ENCODE results near the gene SEH1L. TPM values are rescaled to one million over a fixed set of nuclear protein-coding genes. Genes with fewer than 3 reads are reported as not detected.
"Not testable (repeated sequence)": the region's sequence is repeated elsewhere in the genome, so short reads cannot be mapped to it uniquely, and the experiment has no call there.

Gene SEH1L
- total RNA-seq, 1 donor from 2014 or later = 17.3 TPM

DNA sequence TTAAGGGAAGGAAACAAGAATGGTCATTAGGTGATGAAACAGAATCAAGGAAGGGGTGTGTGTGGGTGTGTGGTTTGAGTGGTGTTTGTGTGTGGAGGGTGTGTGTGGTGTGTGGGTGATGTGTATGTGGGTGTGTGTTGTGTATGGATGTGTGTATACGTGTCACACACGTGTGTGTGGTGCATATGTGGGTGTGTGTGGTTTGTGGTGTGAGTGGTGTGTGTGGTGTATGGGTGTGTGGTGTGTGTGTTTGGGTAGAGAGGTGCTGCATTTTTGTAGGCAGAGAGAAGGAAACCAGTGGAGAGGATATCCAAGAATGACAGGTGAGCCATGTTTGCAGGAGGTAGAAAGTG, 42.3 kb downstream of the SEH1L start:
- ATAC-seq (no peak), DNase-seq (no peak)
- intact Hi-C loops (cut with micrococcal nuclease) = no loop called here

DNA sequence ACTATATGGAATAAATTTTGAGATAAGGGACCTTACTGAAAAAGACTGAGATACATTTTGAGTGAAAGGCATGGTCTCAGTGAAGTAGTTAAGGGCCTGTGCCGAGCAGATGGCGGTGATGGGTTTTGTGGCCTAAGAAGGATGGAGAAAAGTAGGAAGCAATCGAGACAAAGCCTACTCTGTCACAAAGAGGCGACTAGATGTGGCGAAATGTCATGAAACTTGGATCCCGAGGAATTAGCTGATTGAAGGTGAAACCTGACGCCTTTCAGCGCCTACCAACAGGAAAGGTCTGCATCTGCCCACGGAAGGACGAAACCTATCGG, 42.8 kb downstream of the SEH1L start:
- intact Hi-C loops (cut with micrococcal nuclease) = no loop called here
- no peak for DNase-seq
- peak; percentile 1 for ATAC-seq

DNA sequence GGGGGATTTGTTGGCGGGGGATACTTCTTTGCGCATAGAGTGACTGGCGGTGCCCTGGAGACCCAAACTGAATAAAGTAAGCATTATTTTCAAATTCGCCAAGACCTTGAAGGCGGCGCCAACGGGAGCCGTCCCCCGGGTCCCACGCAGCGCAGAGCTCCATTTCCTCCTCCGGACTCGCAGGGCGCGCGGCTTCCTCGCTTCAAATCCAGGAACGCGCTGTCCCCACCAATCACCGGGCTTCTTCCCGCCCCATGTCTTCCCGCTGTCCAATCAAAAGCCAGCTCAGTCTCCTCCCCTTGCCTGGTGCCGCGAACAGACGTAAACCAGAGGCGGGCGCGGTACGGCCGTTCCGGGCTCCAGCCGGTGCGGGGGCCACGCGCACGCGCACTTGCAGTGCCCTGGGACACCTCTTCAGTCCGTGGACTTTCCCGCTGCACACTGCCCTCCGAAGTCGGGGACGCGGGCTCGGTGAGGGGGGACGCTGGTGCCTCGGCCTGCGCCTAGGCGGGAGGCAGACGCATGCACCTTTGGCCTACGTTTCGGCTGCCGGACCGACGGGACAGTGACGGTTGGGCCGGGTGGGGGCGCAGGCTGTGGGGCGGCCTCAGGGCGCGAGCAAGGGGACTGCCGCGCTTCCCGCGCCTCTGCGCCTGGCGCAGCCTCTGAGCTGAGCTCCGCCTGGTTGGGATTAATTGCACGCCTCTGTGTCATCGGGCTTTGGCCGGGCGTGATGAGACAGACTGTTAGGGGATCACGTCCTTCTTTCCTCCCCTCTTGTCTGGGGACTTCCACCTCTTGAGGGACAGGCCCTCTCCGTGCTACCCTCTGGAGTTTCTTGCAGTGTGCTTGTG, 43.4 kb downstream of the SEH1L start, which contains the start of gene CEP192:
CEP192 (plus strand) TSS at position 396 of the 854 bp plus-strand sequence. CDS start 8,063 bp downstream, outside the sequence.
- intact Hi-C loops (cut with micrococcal nuclease) = no loop called here
- DNase-seq (peak; percentile 98), ATAC-seq (peak; percentile 98)

DNA sequence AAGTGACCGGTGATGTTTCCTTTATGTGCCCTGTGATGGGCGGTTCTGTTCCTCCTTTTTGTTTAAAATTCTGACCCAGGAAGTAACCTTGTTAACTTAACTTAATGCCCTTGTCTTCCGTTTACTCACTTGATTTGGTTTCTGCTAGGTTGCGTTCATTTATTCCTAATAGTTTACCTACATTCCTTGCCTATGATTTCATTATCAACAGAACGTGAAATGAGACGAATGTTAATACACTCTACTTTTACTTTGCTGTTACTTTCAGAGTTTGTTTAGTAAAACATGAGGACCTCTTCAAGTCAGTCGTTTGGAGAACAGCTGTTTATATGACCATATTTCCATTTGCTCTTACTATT, 44.0 kb downstream of the SEH1L start:
- intact Hi-C loops (cut with micrococcal nuclease) = no loop called here
- ATAC-seq (no peak), DNase-seq (no peak)

DNA sequence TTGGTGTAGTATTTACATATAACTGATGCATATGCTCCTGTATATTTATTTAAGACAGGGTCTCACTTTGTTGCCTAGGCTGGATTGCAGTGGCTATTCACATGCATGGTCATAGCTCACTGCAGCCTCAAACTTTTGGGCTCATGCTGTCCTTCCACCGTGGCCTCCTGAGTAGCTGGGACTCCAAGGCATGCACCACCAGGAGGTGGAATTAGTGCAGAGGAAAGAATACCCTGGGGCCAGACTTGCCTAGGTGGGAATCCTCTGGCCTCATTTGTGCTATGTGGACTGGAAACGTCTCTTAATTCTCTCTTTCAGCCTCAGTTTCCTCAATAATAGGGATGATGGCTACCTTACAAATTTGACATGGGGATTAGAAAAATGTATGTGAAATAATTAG, 45.6 kb downstream of the SEH1L start:
- ATAC-seq = no peak
- DNase-seq = no peak
- intact Hi-C loops (cut with micrococcal nuclease) = no loop called here

DNA sequence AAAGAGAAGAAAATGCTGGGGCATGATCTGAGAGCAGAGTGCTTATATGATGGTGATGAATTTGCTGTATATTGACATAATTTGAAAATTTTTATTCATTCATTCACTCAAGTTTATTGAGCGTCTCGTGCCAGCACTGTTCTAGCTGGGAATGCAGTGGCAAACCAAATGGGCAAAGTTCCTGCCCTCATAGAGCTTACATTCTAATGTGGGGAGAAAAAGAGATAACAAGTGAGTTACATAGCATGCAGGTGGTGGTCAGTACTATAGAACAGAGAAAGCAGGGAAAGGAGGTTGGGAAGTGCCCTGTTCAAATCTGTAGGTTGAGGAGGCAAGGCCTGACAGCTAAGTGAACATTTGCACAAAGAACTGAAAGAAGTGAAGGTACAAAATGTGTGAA, 47.6 kb downstream of the SEH1L start:
- intact Hi-C loops (cut with micrococcal nuclease) = no loop called here
- ATAC-seq (no peak), DNase-seq (no peak)

DNA sequence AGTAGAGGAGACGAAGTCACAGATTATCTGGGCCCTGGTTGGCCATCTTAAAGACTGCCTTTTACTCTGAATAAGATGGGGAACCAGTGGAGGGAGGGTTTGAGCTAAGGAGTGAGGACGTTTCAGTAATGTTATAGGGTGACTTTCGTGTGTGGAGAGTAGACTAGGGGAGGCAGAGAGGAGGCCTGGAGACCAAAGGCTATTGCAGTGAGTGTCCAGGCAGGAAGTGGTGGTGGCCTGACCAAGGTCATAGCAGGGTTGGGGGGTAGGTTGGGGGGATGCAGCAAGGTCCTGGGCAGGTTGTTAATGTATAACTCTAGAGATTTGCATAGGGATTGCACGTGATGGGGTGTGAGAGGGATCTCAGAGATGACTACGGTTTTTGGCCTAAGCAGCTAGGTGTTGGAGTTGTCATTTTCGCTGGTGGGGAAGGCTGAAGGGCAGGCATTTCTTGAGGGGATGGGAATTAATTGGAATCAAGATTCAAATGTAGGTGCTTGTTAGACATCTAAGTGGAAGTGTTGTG, 48.2 kb downstream of the SEH1L start:
- intact Hi-C loops (cut with micrococcal nuclease) = no loop called here
- no peak for DNase-seq
- no peak for ATAC-seq

DNA sequence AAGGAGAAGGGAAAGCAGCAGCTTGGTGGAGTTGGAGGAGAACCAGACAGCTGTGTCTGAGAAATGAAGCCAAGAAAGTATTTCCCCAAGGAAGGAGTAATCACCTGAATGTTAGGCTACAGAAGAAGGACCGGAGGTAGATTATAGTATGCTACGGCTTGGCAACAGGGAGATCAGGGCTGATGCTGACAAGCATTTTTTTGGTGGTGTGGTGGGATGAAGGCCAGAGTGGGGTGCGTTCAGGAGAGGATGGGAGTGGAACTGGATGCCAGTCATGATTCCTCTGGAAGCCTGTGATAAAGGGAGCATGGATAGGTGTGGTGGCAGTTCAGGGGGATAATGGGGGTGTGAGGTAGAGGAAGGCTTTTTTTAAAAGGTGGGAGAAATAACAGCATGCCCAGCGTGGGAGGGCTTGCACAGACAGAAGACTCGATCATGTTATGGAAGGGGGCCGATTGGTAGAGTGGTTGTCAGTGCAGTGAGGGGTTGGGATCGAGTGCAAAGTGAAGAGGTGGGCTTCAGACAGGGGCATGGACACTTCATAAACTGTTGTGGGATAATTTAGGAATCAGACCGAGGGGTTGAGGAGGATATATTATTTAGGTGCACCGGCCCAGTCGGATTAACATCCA, 49.0 kb downstream of the SEH1L start:
- DNase-seq = no peak
- intact Hi-C loops (cut with micrococcal nuclease) = no loop called here
- no peak for ATAC-seq

DNA sequence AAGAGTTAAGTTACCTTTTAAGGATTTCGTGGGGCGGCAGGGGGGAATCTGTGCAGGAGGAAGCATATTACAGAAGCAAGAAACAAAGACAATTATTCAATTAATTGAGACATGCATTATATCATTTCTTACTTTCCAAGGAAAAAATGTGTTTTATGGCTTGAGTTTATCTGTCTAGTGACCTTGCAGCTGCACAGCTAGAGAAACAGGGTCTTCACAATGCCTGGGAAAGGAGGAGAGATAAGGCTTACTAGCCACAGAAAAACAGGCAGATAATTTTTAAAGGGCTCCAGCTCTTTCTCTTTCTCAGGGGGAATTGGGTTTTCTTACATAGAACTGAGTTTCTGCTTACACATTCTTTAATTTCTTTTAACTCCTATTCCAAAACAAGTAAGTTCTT, 49.5 kb downstream of the SEH1L start:
- ATAC-seq; intact Hi-C loops (cut with micrococcal nuclease); DNase-seq: not testable (repeated sequence)

DNA sequence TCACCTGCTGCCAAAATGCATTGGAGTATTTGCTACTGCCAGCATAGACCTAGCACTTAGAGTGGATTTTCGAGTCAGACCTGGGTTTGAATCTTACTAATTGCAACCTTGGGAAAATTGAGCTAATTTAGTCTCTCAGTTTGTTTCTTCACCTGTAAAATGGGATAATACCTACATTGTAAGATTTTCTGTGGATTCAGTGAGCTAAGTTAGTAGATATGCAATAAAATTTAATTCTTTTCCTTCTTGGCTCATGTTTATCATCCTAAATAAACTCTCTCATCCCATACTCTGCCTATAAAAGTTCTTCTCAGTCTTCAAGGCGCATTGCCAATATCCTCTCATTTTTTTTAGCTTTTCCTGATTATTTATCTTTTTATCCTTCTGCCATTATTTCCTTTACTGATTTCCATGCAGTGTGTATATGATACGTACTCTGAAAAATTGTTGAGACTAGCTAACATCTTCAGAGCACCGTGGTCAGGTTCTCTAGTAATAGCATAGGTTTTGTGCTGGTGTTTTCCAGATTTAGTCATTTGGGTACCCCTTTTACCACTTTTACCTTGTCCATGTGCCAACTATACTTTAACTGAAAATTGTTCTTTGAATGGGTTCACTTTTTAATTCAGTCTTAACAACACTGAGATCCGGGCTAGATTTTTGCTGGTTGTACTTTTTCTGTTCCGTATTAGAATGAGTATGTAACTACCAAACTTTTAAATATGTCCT, 50.7 kb downstream of the SEH1L start:
- no peak for DNase-seq
- ATAC-seq = no peak
- intact Hi-C loops (cut with micrococcal nuclease) = no loop called here

DNA sequence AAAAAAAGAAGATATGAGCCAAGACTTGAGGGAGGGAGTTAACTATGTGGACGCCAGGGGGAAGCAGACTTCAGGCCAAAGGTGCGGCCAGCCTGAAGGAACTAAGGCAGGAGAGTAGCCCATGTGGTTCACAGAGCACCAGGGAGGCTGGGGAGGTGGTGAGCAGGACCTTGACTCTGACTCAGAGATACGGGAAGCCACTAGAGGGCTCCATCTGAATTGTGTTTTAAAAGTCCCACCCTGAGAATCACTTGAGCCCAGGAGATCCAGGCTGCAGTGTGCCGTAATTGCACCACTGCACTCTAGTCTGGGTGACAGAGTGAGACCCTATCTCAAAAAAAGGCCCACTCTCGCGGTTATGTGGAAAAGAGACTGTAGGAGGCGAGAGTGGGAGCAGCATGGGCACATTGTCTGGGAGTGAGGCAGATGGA, 55.7 kb downstream of the SEH1L start:
- DNase-seq (no peak), ATAC-seq (peak; percentile 87)
- intact Hi-C loops (cut with micrococcal nuclease) = no loop called here

DNA sequence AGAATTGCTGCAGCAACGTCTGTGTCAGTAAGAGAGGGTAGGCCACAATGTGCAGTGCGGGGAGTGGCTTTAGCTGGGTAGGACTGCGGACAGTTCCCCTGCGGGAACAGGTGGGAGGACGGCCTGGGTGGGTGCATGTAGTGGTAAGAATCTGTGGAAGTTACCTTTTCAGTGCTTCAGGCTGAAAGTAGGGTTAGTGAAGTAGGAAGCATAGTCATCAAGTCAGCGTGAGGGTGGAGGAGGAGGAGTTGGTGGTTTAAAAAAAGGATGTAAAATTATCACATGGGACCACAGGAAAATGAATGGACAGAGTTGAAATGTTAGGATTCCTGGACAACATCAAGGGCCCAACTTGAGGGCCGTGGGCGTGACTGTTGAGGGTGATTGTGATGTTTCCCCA, 56.6 kb downstream of the SEH1L start:
- ATAC-seq = no peak
- intact Hi-C loops (cut with micrococcal nuclease) = no loop called here
- no peak for DNase-seq

DNA sequence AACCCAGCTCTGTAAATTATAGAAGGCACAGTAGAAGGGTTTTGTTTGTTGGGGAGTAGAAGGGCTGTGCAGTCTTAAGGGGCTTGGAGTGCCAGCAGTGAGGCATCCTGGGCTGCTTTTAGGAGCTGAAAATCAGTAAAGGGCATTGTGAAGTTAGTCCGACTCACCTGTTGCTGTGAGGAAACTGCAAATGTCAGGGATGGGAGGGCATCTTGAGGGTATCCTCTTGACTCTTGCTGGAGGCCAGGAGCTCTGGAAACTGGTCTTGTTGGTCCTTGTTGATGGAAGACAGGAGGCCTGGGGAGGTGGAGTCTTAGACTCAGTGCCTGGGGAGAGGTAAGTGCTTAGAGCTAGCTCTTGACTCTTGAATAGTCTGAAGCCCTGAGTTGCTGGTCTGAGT, 57.5 kb downstream of the SEH1L start:
- DNase-seq (no peak), ATAC-seq (no peak)
- intact Hi-C loops (cut with micrococcal nuclease) = no loop called here

DNA sequence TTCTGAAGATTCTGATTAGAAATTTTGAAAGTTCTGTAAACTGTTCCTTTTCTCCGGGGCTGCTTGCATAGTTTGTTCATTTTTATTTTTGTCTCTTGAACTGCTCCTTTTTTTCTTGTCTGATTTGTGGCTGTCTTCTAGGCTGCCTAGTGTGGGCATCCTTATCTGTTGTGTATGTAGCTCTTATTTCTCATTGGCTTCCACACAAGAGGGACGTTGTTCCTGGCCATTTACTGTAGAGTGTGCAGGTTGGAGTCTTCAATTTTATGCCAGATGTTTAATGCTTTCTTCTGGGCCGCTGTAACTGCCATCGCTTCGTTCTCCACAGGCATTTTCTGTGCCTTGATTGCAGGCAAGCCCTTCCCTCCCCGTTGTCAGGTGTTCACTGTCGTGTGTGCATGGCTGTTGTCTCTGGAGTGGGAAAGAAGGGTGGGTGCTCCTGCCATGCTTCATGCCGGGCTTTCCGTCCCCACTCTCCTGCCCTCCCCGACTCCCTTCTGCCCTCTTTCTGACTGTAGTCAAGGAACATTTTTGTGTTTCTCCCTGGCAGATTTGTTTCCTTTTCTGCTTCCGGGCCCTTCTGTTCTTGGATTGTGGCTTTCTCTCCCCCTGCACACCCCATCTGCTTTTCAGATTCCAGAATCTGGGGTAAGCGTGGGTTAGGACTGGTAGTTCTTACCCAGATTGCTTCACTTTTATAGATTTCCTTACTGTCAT, 58.9 kb downstream of the SEH1L start:
- intact Hi-C loops (cut with micrococcal nuclease) = no loop called here
- no peak for DNase-seq
- no peak for ATAC-seq

DNA sequence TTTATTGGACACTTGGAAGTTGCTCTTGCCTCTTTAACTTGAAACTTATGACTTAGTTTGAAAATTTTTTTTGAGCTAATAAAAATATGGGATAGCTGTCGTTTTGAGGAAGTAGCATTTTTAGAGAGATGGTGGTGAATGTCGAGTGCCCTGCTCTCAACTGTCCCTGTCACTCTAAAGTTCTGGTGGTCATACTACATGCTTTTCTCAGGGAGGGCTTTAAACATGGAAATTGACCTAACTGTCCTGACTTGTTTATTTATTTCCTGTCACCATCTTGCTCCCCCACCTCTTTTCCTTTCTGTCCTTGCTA, 59.4 kb downstream of the SEH1L start:
- DNase-seq (no peak), ATAC-seq (no peak)
- intact Hi-C loops (cut with micrococcal nuclease) = no loop called here

DNA sequence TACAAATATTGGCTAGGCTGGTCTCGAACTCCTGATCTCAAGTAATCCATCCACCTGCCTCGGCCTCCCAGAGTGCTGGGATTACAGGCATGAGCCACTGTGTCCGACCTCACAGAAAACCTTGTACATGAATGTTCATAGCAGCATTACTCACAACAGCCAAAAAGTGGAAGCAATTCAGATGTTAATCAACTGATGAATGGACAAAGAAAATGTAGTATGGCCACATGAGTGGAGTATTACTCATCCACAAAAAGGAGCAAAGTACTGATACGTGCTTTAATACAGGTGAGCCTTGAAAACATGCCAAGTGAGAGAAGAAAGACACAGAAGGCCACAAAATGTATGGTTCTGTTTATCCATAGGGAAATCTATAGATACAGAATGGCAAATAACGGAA, 63.9 kb downstream of the SEH1L start:
- DNase-seq (no peak), ATAC-seq (no peak)
- intact Hi-C loops (cut with micrococcal nuclease) = no loop called here

DNA sequence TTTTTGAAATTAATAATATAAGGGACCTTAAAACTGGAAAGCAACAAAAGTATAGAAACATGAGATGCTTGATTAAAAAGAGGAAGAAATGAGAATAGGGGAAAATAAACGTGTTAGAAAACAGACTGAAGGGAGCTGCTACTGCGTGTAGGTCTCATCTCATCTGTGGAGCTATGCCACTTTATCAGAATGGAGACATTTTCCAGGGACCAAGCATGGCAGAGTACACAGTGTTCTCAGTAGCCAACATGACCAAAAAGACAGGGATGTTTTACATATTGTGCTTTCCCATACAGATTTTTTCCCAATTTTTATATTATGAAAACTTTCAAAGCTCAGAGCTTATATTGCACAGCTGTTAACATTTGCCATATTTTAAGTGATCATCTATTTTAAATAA, 66.4 kb downstream of the SEH1L start:
- intact Hi-C loops (cut with micrococcal nuclease) = no loop called here
- DNase-seq (no peak), ATAC-seq (peak; percentile 87)

DNA sequence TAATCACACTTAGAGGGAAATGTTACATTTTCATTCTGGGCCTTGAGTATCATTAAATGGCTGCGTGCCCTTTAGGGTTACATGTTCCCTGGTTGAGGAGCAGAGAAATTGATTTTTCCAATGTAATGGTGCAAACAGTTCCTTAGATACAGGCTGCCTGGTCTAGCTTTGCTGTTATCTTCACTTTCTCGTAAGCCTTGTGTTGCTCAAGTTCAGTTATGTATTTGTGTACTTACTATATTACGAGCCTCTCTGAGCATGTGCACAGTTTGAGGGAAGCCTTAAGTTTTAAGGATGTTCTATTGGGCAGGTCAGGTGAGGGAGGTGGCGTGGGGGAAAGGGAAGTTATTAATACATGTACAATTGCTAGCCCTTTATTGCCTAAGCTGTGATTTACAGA, 67.0 kb downstream of the SEH1L start:
- DNase-seq = no peak
- ATAC-seq = peak; percentile 57
- intact Hi-C loops (cut with micrococcal nuclease) = no loop called here

DNA sequence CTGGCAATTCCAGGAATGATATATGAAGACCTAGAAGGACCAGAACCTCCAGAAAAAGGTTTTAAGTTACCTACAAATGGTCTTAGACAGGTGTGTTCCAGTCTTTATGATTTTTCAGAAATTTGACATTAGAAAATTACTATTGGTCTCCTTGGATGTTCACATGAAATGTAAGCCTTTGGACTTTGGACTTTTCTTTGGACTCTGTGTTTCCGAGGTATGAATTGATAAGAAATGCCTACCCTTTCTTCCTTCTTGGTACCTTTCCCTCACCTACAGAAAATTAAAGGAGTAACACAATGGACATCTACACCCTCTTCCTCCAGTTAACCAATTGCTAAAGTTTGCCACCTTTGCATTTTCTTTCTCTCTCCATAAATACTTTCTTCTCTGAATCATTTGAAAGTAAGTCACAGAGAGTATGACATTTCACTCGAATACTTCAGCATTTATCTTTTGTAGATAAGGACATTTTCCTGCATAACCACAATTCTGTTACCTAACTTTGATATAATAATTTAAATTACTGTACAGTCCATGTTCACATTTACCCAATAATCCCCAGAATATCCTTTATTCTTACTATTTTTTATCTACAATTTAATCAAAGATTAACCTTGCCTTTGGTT, 69.5 kb downstream of the SEH1L start:
- no peak for ATAC-seq
- DNase-seq = no peak
- intact Hi-C loops (cut with micrococcal nuclease) = no loop called here

All from left ventricle myocardium superior (tissue), 1 donor.